Tibial nerve (tissue), 4 donors: Measurements from ENCODE around the gene MAML2.

ENCODE experiments used
- CTCF ChIP-seq, 5 experiments: fragments of 200-600 bp in 3 of 5; fragments of 450-650 bp in 2 of 5; sonication (generic) in 3 of 5; IDR thresholded peaks; one replicate each; pipeline ENCODE4 v1.5.1; 2016 to 2019; ENCODE audit warnings: antibody characterized with exemption in 5 of 5, mild to moderate bottlenecking in 3 of 5, moderate library complexity in 2 of 5
- EP300 ChIP-seq, 2 donors: sonication (generic); formaldehyde crosslinking; IDR thresholded peaks; one replicate each; pipeline ENCODE4 v1.6.1; 2017; ENCODE audit warnings: antibody characterized with exemption in 2 of 2, mild to moderate bottlenecking in 1 of 2
- POLR2A ChIP-seq, 2 donors: fragments of 450-650 bp; IDR thresholded peaks; one replicate each; pipeline ENCODE4 v1.6.1; 2017; ENCODE audit warnings: antibody characterized with exemption in 2 of 2, mild to moderate bottlenecking in 2 of 2, moderate library complexity in 2 of 2

DNA sequence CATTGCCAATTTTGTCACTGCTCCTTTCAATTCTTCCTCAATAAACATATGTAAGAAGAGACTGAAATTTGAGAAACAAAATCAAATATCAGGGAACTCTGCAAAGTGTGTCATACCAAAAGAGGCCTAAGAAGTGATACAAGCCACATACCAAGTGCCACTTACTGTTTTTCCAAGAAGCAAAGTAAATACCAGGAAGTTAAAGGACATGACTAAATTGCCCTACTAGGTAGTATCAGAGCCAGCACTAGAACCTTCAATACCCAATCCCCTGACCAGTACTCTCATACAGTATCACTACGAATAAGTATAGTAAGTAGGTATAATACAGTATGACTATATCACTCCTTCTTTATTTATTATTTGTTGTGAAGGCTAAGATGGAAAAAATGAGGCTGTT lies 13.6 kb downstream of the MAML2 start:
- no peak for TF ChIP-seq CTCF (IDR thresholded peaks at IDR 0.05)
- no peak for TF ChIP-seq POLR2A (IDR thresholded peaks at IDR 0.05)
- no peak for TF ChIP-seq EP300 (IDR thresholded peaks at IDR 0.05)
